Esophagus muscularis mucosa (tissue), 3 donors: ENCODE measurements around the gene CCDC89.

Experiments
- POLR2A ChIP-seq: fragments of 450-650 bp; IDR thresholded peaks from one replicate; pipeline ENCODE4 v1.6.1; 2017; ENCODE audit warnings: antibody characterized with exemption, moderate library complexity, mild to moderate bottlenecking, low read depth
- POLR2AphosphoS5 ChIP-seq, 2 donors: sonication (generic); formaldehyde crosslinking; IDR thresholded peaks; one replicate each; pipeline ENCODE4 v1.6.1; 2017; ENCODE audit warnings: antibody characterized with exemption in 2 of 2
- TF ChIP-seq, protein P1 (sequence below), 3 experiments: fragments of 200-600 bp in 2 of 3; fragments of 450-650 bp in 1 of 3; sonication (generic) in 2 of 3; IDR thresholded peaks; one replicate each; pipeline ENCODE4 v1.5.1; 2017 to 2019; ENCODE audit warnings: antibody characterized with exemption in 3 of 3, mild to moderate bottlenecking in 2 of 3, moderate library complexity in 1 of 3

DNA sequence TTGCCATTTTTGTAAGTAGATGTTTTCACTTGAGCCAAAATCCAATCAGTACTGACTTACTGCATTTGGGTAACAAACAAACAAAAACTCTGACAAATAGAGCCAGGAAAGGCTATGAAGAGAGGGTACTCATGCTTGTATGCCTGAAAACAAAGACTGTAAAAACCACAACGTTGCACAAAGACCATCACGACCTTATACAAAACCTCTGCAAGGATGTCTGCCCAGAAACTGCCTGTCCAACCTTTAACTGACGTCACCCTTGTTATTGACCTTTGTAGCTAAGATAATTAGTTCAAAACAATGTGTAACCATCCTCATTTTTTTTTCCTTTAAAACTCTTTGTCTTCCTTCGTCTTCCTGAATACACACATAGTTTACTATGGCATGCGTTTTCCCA is 20.3 kb downstream of the CCDC89 start:
- TF ChIP-seq, protein P1, sequence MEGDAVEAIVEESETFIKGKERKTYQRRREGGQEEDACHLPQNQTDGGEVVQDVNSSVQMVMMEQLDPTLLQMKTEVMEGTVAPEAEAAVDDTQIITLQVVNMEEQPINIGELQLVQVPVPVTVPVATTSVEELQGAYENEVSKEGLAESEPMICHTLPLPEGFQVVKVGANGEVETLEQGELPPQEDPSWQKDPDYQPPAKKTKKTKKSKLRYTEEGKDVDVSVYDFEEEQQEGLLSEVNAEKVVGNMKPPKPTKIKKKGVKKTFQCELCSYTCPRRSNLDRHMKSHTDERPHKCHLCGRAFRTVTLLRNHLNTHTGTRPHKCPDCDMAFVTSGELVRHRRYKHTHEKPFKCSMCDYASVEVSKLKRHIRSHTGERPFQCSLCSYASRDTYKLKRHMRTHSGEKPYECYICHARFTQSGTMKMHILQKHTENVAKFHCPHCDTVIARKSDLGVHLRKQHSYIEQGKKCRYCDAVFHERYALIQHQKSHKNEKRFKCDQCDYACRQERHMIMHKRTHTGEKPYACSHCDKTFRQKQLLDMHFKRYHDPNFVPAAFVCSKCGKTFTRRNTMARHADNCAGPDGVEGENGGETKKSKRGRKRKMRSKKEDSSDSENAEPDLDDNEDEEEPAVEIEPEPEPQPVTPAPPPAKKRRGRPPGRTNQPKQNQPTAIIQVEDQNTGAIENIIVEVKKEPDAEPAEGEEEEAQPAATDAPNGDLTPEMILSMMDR (IDR thresholded peaks at IDR 0.05) = no peak
- no peak for TF ChIP-seq POLR2A
- no peak for TF ChIP-seq POLR2AphosphoS5 (IDR thresholded peaks at IDR 0.05)
